RWPE1 (cell line): ENCODE measurements around the gene DOK7.

Experiments used
- CTCF ChIA-PET: fragments of 350-600 bp; sonication (Branson Sonifier 250); formaldehyde crosslinking; extraction: SDS; loops from one replicate; lab custom pipeline; 2021; lab: Yijun Ruan, JAX
- POLR2A ChIA-PET: fragments of 400-600 bp; formaldehyde crosslinking; extraction: SDS; loops from one replicate; lab custom pipeline; 2020; ENCODE audit warnings: antibody characterized with exemption; ENCODE audit not compliant: low non-redundant PET; lab: Yijun Ruan, JAX
- DNase-seq: peaks from one replicate; pipeline ENCODE4 v3.0.0; 2012; ENCODE audit warnings: low spot score
- H3K27ac ChIP-seq: fragments of 450-650 bp; 2 replicates; pipeline ENCODE4 v1.5.1; 2017
- TF ChIP-seq, protein P1 (sequence below): fragments of 450-650 bp; conservative IDR thresholded peaks from 2 replicates; pipeline ENCODE4 v1.5.1; 2017; ENCODE audit warnings: low read depth, mild to moderate bottlenecking

Gene DOK7

DNA sequence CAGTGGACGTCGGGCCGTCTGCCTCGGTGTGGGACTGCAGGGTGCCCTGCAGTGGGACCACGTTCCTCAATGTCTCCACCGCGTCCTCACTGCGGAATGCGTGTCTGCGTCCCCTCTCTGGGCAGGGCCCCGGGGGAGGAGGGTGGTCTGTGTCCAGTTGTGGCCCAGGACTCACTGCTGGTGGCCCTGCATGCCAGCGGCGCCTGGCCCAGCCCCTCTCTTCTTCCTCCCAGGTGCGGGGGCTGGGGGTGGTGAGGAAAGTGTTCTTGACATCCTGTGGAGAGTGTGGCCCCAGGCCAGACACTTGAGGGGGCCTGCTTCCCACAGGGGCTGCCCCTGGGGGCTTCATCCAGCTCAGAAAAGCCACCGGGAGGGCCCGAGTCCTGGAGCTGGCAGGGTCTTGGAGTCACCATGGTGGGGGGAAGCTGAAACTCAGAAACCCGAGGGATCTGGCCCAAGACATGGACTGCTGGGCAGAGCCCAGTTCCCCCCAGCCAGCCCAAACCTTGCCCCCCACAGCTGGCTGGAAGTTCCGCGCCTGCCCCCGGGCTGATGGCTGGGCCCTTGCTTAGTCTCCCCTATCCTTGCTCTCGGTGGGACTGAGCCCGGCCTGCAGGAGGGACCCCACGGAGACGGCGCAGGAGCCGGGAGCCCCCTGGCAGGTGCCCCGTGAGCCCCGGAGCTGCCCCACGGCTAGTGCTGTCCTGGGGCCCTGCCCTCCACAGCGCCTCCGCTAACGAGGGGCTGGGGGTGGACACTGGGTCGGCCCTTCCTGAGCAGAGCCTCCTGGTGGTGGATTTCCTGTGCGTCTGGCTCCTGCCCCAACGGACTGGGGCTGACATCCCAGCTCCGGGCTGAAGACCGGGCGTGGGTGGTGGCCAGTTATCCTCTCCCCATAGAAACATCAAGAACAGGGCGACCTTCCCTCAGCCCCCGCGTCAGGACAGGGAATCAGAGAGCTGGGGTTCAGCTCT, 2.9 kb downstream of the DOK7 start:
- no peak for DNase-seq
- H3K27ac ChIP-seq = no peak overlapping the region
- POLR2A ChIA-PET = no interaction called here
- CTCF ChIA-PET = no interaction called here
- TF ChIP-seq, protein P1, sequence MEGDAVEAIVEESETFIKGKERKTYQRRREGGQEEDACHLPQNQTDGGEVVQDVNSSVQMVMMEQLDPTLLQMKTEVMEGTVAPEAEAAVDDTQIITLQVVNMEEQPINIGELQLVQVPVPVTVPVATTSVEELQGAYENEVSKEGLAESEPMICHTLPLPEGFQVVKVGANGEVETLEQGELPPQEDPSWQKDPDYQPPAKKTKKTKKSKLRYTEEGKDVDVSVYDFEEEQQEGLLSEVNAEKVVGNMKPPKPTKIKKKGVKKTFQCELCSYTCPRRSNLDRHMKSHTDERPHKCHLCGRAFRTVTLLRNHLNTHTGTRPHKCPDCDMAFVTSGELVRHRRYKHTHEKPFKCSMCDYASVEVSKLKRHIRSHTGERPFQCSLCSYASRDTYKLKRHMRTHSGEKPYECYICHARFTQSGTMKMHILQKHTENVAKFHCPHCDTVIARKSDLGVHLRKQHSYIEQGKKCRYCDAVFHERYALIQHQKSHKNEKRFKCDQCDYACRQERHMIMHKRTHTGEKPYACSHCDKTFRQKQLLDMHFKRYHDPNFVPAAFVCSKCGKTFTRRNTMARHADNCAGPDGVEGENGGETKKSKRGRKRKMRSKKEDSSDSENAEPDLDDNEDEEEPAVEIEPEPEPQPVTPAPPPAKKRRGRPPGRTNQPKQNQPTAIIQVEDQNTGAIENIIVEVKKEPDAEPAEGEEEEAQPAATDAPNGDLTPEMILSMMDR = no peak

DNA sequence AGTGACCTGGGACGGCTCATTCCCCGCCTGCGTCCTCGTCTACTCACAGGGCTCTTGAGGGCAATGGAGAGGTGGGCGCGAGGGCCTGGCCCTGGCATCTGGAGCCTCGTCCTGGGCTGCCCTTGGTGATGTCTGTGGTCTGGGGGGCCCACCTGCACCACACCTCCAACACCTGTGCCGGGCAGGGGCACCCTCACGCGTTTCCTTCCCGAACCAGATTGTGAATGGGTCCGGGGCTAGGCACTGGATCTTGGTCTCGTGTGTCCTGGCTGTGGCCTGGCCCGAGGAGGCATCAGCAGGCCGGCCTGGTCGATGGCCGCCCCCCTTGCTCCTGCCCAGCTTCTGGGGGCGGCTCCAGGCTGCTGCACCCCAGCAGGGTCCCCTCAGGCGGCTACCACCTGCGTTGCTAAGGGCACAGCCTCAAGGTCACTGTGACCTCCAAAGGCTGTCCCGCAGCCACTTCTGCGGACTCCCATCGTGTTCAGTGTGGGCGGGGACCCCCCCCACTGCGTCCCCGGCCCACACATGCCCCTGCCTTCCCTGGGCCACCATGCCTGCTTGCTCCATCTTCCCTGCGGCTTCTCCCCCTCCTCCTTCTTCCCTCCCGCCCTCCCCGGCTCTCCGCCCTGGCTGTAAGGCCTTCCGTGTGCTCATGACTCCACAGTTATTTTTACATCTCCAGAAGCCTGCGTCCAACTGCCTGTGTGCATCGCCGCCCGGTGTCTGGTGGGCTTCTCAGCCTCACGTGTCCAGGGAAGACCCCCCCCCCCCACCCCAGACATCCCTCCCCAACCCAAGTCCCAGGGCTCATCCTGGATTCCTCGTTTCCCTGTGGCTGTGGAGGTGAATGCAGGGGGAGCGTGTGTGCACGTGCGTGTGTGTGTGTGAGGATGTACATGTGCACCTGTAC, 3.8 kb downstream of the DOK7 start:
- TF ChIP-seq, protein P1 = no peak
- H3K27ac ChIP-seq = no peak overlapping the region
- POLR2A ChIA-PET = no interaction called here
- CTCF ChIA-PET = no interaction called here
- DNase-seq = no peak

DNA sequence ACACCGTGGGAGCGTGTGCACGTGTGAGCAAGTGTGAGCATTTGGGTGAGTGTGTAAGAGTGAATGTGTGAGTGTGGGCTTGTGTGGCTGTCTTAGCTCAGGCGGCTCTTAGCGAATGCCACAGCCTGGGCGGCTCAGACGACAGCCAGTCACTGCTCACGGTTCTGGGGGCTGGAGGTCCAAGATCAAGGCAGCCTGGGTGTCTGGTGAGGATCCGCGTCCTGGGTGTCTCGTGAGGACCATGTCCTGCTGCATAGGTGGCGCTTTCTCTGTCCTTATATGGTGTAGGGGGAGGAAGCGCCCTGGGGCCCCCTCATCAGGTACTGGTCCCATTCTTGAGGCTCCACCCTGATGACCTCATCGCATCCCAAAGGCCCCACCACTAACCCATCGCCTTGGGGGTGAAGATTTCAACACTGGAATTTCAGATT, 4.5 kb downstream of the DOK7 start:
- POLR2A ChIA-PET = no interaction called here
- no peak for DNase-seq
- no peak overlapping the region for H3K27ac ChIP-seq
- CTCF ChIA-PET = no interaction called here
- TF ChIP-seq, protein P1 = no peak

DNA sequence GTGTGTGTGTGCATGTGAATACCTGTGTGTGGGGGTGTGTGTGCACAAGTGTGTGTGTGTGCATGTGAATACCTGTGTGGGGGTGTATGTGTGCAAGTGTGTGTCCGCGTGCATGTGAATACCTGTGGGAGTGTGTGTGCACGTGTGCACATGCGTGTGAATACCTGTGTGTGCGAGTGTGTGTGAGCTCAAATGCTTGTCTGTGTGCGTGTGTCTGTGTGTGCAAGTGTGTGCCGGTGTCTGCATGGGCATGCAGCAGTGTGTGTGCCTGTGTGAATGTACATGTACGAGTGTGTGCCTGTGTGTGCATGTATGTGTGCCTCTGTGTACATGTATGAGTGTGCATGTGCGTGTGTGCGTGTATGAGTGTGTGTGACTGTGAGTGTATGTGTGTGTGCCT, 5.0 kb downstream of the DOK7 start:
- DNase-seq = no peak
- TF ChIP-seq, protein P1 = no peak
- ChIA-PET CTCF (no interaction called here), POLR2A (no interaction called here)
- no peak overlapping the region for H3K27ac ChIP-seq

DNA sequence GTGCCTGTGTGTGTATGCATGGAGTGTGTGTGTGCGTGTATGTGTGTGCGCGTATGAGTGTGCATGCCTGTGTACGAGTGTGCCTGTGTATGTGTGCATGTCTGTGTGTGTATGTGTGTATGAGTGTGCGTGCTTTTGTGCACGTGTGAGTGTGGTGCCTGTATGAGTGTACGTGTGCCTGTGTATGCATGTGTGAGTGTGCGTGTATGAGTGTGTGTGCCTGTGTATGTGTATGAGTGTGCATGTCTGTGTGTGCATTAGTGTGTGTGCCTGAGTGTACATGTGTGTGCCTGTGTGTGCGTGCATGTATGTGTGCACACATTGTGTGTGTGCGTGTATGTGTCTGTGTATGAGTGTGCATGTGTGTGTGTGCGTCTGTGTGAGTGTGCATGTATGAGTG, 5.7 kb downstream of the DOK7 start:
- CTCF ChIA-PET = no interaction called here
- no peak overlapping the region for H3K27ac ChIP-seq
- POLR2A ChIA-PET = no interaction called here
- no peak for DNase-seq
- TF ChIP-seq, protein P1 = no peak
